ENCODE data around the gene PDZD2.
A peak's percentile ranks its signal among the peaks of the same experiment; 100 is the strongest.
"Not testable (repeated sequence)": the region's sequence is repeated elsewhere in the genome, so short reads cannot be mapped to it uniquely, and the experiment has no call there.

PDZD2 gene

DNA sequence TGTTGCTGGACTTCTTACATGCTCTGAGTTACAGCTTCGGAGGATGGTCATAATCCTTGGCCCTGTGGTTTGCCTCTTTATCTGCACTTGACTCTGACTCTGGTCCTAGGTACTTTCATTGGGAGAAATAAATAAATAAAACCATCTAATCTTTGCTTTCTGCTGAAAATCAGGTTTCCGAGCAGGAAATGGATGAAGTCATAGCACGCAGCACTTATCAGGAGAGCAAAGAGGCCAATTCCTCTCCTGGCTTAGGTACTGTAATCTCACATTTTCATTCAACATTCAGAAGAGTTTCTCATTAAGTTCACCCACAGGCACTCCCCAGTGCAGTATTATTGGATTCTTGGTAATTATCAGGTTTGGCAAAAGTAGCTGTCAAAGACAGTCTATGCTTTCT is 430.5 kb downstream of the PDZD2 start:
- in situ Hi-C loops (cut with MboI; ENCODE audit: low sequenced_read_pairs, unreplicated experiment) = no loop called here
- no peak for DNase-seq (ENCODE audit: low spot score)
- TF ChIP-seq CTCF (IDR thresholded peaks at IDR 0.05; ENCODE audit: borderline replicate concordance, control extremely low read depth, extremely low read depth, insufficient read depth, missing control alignments) = no peak

DNA sequence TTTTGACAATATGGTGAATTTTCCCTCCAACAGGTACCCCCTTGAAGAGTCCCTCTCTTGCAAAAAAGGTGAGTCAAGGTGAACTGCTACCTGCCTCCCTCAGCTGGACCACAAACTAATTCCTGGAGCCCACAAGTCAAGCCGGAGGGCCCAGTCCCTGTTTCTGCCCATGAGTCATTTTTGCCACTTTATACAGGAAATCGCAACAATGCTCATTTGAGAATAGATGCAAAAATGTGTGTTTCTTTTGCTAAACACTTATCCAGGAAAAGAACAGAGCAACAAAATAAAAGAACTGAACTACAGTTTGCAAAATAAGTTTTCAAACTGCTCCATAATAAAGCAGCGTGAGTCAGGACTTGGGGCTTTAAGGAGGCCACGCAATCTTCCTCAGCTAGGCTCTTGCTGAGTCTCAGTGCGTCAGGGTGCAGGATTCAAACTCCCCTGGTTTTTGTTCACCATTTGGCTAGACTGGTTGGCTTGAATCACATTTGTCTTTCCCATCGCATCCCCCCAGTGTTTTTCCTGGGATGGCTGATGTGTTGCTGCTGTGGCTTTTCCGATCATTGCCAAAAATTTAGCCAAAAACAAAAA is 432.5 kb downstream of the PDZD2 start:
- no peak for DNase-seq (ENCODE audit: low spot score)
- no peak for TF ChIP-seq CTCF (IDR thresholded peaks at IDR 0.05; ENCODE audit: borderline replicate concordance, control extremely low read depth, extremely low read depth, insufficient read depth, missing control alignments)
- in situ Hi-C loops (cut with MboI; ENCODE audit: low sequenced_read_pairs, unreplicated experiment) = loop anchor here (10.0 kb wide), 1 partner anchor 247 kb away; no protein-coding TSS in a partner anchor

DNA sequence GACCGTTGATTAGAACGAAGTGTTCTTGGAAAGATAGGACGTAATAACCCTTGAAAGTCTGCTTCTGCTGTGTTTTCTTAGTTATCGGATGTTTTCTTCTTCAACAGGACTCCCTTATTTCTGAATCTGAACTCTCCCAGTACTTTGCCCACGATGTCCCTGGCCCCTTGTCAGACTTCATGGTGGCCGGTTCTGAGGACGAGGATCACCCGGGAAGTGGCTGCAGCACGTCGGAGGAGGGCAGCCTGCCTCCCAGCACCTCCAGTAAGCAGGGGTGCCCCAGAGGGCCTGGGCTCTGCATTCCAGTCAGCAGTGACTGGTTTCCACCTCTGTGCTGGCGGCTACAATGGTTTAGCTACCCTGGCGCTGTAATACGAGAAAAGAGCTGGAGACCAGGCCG is 433.1 kb downstream of the PDZD2 start:
- TF ChIP-seq CTCF (IDR thresholded peaks at IDR 0.05; ENCODE audit: borderline replicate concordance, control extremely low read depth, extremely low read depth, insufficient read depth, missing control alignments) = no peak
- in situ Hi-C loops (cut with MboI; ENCODE audit: low sequenced_read_pairs, unreplicated experiment) = loop anchor here (10.0 kb wide), 1 partner anchor 247 kb away; no protein-coding TSS in a partner anchor
- no peak for DNase-seq (ENCODE audit: low spot score)

DNA sequence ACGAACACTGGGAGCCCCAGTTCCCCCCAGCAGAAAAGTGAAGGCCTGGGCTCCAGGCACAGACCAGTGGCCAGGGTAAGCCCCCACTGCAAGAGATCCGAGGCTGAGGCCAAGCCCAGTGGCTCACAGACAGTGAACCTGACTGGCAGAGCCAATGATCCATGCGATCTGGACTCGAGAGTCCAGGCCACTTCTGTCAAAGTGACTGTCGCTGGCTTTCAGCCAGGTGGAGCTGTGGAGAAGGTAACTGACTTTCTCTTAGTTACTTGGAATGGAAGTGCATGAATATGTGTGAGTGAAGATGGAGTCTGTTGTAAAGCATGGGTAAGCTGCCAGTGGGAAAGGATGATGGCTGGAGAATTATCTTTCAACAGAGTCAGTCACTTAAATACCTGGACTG is 435.5 kb downstream of the PDZD2 start:
- no peak for DNase-seq (ENCODE audit: low spot score)
- no peak for TF ChIP-seq CTCF (IDR thresholded peaks at IDR 0.05; ENCODE audit: borderline replicate concordance, control extremely low read depth, extremely low read depth, insufficient read depth, missing control alignments)
- in situ Hi-C loops (cut with MboI; ENCODE audit: low sequenced_read_pairs, unreplicated experiment) = loop anchor here (10.0 kb wide), 1 partner anchor 250 kb away; no protein-coding TSS in a partner anchor

DNA sequence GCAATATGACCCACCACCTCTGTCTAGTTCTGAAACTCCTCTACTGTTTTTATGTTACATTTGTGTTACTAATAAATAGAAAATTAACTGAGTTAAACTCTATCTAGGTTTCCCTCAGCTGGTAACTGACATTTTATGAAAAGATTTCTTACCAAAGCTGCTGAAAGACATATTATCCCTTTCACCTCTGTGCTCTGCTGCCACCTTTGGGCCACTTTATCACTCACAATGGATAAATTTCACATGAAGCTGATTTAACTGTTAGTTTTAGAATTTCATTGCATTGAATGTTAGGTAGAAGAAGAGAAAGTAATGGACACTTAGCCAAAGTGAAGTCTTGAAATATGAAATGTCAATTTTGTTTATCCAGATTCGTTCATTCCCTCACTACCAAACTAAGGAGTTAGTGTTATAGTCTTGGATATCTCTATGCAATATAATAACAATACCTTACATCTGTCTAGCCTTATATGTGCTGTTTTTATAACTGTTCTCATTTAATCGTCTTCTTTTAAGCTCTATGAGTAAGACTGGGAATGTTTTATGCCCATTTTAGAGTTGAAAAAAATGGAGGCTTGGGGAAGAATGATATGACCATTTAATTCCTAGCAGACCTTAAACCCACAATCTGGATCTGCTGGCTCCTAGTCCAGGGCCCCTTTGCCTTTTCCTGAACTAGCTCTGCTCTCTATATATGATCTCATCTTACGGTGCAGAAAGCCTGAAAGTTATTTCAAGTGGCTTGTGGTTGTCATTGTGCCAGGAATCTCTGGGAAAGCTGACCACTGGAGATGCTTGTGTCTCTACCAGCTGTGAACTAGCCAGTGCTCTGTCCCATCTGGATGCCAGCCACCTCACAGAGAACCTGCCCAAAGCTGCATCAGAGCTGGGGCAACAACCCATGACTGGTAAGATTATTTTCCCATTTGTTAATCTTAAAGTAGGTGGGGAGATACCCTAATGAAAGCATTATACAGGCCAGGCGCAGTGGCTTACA is 438.1 kb downstream of the PDZD2 start:
- DNase-seq (ENCODE audit: low spot score) = peak; percentile 55
- peak; percentile 53 for TF ChIP-seq CTCF (IDR thresholded peaks at IDR 0.05; ENCODE audit: borderline replicate concordance, control extremely low read depth, extremely low read depth, insufficient read depth, missing control alignments)
- in situ Hi-C loops (cut with MboI; ENCODE audit: low sequenced_read_pairs, unreplicated experiment) = loop anchor here (10.0 kb wide), 1 partner anchor 252 kb away; no protein-coding TSS in a partner anchor

DNA sequence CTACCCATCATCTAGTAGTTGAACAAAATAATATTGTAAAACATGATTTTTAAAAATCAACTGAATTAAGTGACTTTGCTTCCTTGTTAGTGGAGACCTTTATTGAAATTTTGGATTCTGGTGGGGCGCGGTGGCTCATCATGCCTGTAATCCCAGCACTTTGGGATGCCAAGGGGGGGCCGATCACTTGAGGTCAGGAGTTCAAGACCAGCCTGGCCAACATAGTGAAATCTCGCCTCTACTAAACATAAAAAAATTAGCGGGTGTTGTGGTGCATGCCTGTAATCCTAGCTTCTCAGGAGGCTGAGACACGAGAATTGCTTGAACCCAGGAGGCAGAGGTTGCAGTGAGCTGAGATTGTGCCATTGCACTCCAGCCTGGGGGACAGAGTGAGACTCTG is 439.9 kb downstream of the PDZD2 start:
- not testable (repeated sequence) for DNase-seq (ENCODE audit: low spot score)
- in situ Hi-C loops (cut with MboI; ENCODE audit: low sequenced_read_pairs, unreplicated experiment) = loop anchor here (10.0 kb wide), 1 partner anchor 254 kb away; no protein-coding TSS in a partner anchor

GRCh38 chr5:32080565-32080964 is 441.6 kb downstream of the PDZD2 start:
- DNase-seq (ENCODE audit: low spot score); in situ Hi-C loops (cut with MboI; ENCODE audit: low sequenced_read_pairs, unreplicated experiment): not testable (repeated sequence)
